H1 (cell line): ENCODE measurements around the gene RELT.

Source experiments
- BACH1 ChIP-seq: IDR thresholded peaks from 2 replicates; pipeline ENCODE4 v1.6.1; 2012; ENCODE audit warnings: low read length, improper control_type of control experiment
- CTCF ChIP-seq, 3 experiments: IDR thresholded peaks; 1 replicate in 2 of 3; 2 replicates in 1 of 3; pipeline versions ENCODE4 v1.5.1 to v1.6.1; 2011; ENCODE audit warnings: low read length in 3 of 3, mild to moderate bottlenecking in 3 of 3, inconsistent platforms in 2 of 3, low read depth in 1 of 3, moderate library complexity in 1 of 3; ENCODE audit not compliant: insufficient read depth in 1 of 3; ENCODE audit errors: control extremely low read depth in 1 of 3
- KDM1A ChIP-seq: fragments of 200-600, 300-600 bp; sonication (generic); IDR thresholded peaks from 2 replicates; pipeline ENCODE4 v1.7.1; 2016; ENCODE audit warnings: mild to moderate bottlenecking, low read length, borderline replicate concordance
- POLR2A ChIP-seq, 2 experiments: IDR thresholded peaks; 1 replicate in 1 of 2; 2 replicates in 1 of 2; pipeline ENCODE4 v1.6.1; 2011; ENCODE audit warnings: low read depth in 2 of 2, low read length in 2 of 2, mild to moderate bottlenecking in 2 of 2; ENCODE audit errors: control extremely low read depth in 1 of 2
- SIN3A ChIP-seq, 2 experiments: IDR thresholded peaks in 1 of 2; conservative IDR thresholded peaks in 1 of 2; 2 replicates each; pipeline ENCODE4 v1.6.1; 2011 to 2012; ENCODE audit warnings: low read length in 2 of 2, improper control_type of control experiment in 1 of 2, low read depth in 1 of 2, mild to moderate bottlenecking in 1 of 2
- ZNF274 ChIP-seq: IDR thresholded peaks from 2 replicates; pipeline ENCODE4 v1.7.0; 2012; ENCODE audit warnings: low read length, borderline replicate concordance; ENCODE audit errors: extremely low read depth

GRCh38 chr11:73345481-73346160 is 30.6 kb upstream of the RELT start:
- TF ChIP-seq POLR2A (IDR thresholded peaks at IDR 0.05; ENCODE audit: control extremely low read depth in 1 of 2, low read depth in 2 of 2, low read length in 2 of 2) (no peak), SIN3A (conservative IDR thresholded peaks at IDR 0.05 in 1 of 2, IDR thresholded peaks at IDR 0.05 in 1 of 2; ENCODE audit: low read depth in 1 of 2, low read length in 2 of 2) (no peak), BACH1 (no peak), KDM1A (no peak), CTCF (IDR thresholded peaks at IDR 0.05; ENCODE audit: control extremely low read depth in 1 of 3, insufficient read depth in 1 of 3, low read depth in 1 of 3, low read length in 3 of 3) (no peak), ZNF274 (no peak)
